Right lobe of liver (tissue), 6 donors: ENCODE measurements around the gene KRTAP10-9. TPM values are rescaled to one million over a fixed set of nuclear protein-coding genes. Genes with fewer than 3 reads are reported as not detected.
"Not testable (repeated sequence)": the region's sequence is repeated elsewhere in the genome, so short reads cannot be mapped to it uniquely, and the experiment has no call there.

Experiments used
- ATAC-seq, 4 donors: fragments of 200-7000 bp; cut with Tn5 transposase; one replicate each; pipeline ENCODE4 v1.9.1; 2020; ENCODE audit warnings: mild to moderate bottlenecking in 4 of 4, moderate library complexity in 4 of 4
- DNase-seq, 3 donors: peaks; one replicate each; pipeline ENCODE4 v3.0.0-alpha.2; 2020
- H3K27ac ChIP-seq, 3 donors: fragments of 200-600 bp; one replicate each; pipeline ENCODE4 v1.8.0; 2022
- H3K27me3 ChIP-seq, 2 donors: fragments of 200-600 bp; one replicate each; pipeline ENCODE4 v1.8.0; 2022
- H3K36me3 ChIP-seq, 4 donors: fragments of 200-600 bp; sonication (generic) in 1 of 4; one replicate each; pipeline versions ENCODE4 v1.5.1 to v1.8.0; 2017 to 2022; ENCODE audit warnings: control low read depth in 1 of 4
- H3K4me1 ChIP-seq, 4 donors: fragments of 200-600 bp; sonication (generic) in 1 of 4; one replicate each; pipeline versions ENCODE4 v1.5.1 to v1.8.0; 2017 to 2022; ENCODE audit warnings: control low read depth in 1 of 4
- H3K4me3 ChIP-seq, 3 donors: fragments of 200-600 bp; one replicate each; pipeline ENCODE4 v1.8.0; 2022
- H3K9me3 ChIP-seq, 4 donors: fragments of 200-600 bp; sonication (generic) in 1 of 4; one replicate each; pipeline versions ENCODE4 v1.5.1 to v1.8.0; 2017 to 2022; ENCODE audit warnings: control low read depth in 1 of 4
- CTCF ChIP-seq, 4 donors: fragments of 200-600 bp in 3 of 4; fragments of 450-650 bp in 1 of 4; IDR thresholded peaks; one replicate each; pipeline versions ENCODE4 v1.5.1 to v1.8.0; 2016 to 2022; ENCODE audit warnings: antibody characterized with exemption in 4 of 4, mild to moderate bottlenecking in 2 of 4
- POLR2A ChIP-seq: fragments of 450-650 bp; IDR thresholded peaks from one replicate; pipeline ENCODE4 v1.6.1; 2017; ENCODE audit warnings: antibody characterized with exemption, mild to moderate bottlenecking
- WGBS: methylation state at CpG from one replicate; pipeline ENCODE4 v1.1.6; 2018; ENCODE audit warnings: low coverage, low lambda C conversion rate; ENCODE audit not compliant: insufficient coverage; ENCODE audit errors: missing lambda C conversion rate; 5-methylcytosine and 5-hydroxymethylcytosine counted together
- intact Hi-C, 2 donors: fragments of 100-400 bp; cut with DNase I; formaldehyde crosslinking; loops; one replicate each; pipeline versions ENCODE4 v1.11.2 to v1.14.1; 2022
- total RNA-seq, 6 experiments: library from RNA; depleted of rRNA in 2 of 6; stranded (reverse); fragments of >200 nt in 2 of 6; fragmentation: NEBNext Ultra II Directional in 3 of 6; extraction: Animal tissue kit (Norgen Biotek cat#: 25700) in 3 of 6; gene quantifications; one replicate each; pipeline versions ENCODE4 v1.1.0 to v1.2.4, GENCODE V29; 2016 to 2023
- donor health status: DM: no; HTN: yes; CAD: no.
- donor health status: DM: no; HTN: no; CAD: no.
- donor health status: DM: no; HTN: no; CAD: no.
- donor health status: DM: no; HTN: yes; CAD: no.
- donor health status: DM: no; HTN: yes; CAD: no.

The KRTAP10-9 gene
- total RNA-seq, 6 experiments from 2014 or later, result not detected

DNA sequence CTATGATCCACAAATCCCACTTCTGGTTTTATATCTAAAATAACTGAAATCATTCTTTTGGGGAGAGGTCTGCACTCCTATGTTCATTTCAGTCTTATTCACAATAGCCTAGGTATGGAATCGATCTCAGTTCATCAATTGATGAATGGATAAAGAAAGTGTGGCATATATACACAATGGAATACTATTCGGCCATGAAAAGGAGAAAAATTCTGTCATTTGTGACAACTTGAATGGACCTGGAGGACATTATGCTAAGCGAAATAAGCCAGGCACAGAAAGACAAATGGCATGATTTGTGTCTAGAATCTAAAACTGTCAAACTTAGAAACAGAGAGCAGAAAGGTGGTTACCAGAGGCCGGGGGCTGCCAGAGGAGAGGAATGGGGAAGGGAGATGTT is 20.4 kb upstream of the KRTAP10-9 start:
- no peaks in the 10 kb centered on the region for H3K36me3 ChIP-seq
- intact Hi-C loops, result no loop called here
- no peaks in the 10 kb centered on the region for H3K9me3 ChIP-seq
- TF ChIP-seq POLR2A (no peak), CTCF (IDR thresholded peaks at IDR 0.05) (no peak)
- WGBS, result 47% methylated on average over 3 of the region's 4 CpGs
- ATAC-seq (no peak), DNase-seq (no peak)
- H3K27ac ChIP-seq, result no peak overlapping the region
- H3K4me1 ChIP-seq, result no peaks in the 10 kb centered on the region
- no peaks in the 10 kb centered on the region for H3K27me3 ChIP-seq
- H3K4me3 ChIP-seq, result no peak overlapping the region

DNA sequence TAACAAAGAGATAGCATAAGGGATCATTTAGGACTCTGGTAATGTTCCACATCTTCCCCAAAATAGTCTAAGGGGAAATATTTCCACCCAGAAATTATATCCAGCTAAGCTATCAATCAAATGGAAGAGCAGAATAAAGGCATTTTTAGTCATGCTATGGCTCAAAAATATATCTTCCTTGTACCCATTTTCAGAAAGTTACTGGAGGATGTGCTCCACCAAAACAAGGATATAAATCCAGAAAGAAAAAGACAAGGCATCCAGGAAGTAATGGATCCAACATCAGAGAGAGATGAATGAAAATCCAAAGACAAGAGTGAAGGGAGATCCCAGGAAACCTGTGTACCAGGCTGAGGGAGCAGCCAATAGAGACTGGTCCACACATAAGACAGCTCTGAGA is 17.7 kb upstream of the KRTAP10-9 start:
- intact Hi-C loops, result no loop called here

DNA sequence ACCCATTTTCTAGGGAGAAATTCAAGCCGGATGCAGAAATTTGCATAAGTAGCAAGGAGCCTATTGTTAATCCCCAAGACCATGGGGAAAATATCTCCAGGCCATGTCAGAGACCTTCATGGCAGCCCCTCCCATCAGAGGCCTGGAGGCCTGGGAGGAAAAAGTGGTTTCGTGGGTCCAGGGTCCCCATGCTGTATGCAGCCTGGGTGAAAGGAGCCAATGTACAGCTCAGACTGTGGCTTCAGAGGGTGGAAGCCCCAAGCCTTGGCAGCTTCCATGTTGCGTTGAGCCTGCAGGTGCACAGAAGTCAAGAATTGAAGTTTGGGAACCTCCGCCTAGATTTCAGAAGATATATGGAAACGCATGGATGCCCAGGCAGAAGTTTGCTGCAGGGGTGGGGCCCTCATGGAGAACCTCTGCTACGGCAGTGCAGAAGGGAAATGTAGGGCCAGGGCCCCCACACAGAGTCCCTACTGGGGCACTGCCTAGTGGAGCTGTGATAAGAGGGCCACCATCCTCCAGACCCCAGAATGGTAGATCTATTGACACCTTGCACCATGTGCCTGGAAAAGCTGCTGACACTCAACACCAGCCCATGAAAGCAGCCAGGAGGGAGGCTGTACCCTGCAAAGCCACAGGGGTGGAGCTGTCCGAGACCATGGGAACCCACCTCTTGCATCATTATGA is 16.6 kb upstream of the KRTAP10-9 start:
- H3K27me3 ChIP-seq, DNase-seq, H3K36me3 ChIP-seq, intact Hi-C loops, H3K9me3 ChIP-seq, H3K4me3 ChIP-seq, H3K27ac ChIP-seq, H3K4me1 ChIP-seq, ATAC-seq: not testable (repeated sequence)
- WGBS, result 96% methylated on average over 4 of the region's 7 CpGs

More for the DNA sequence above, 17.7 kb upstream of the KRTAP10-9 start:
- Histone ChIP-seq H3K9me3 (no peaks in the 10 kb centered on the region), H3K4me1 (no peaks in the 10 kb centered on the region), H3K4me3 (no peak overlapping the region), H3K36me3 (no peaks in the 10 kb centered on the region), H3K27me3 (no peaks in the 10 kb centered on the region), H3K27ac (no peak overlapping the region)
- no peak for ATAC-seq
- no peak for TF ChIP-seq POLR2A
- no peak for TF ChIP-seq CTCF (IDR thresholded peaks at IDR 0.05)
- DNase-seq, result no peak

DNA sequence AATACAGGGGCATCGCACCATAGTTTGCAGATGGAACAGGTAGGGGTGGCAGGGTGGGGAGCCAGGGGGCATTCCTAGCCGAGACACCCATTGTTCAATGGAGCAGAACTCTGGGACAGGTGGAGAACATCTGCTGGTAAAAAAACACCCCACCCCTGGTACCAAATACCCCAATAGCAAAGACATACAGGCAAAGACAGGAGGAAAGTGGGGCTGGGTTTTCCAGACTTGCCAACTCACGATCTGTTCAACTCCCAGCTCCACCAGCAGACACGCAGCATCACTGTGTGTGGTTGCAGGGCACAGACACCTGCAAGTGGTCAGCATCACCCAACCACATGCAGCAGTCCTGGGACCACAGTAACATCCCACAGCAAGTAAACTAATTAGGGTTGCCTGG is 15.3 kb upstream of the KRTAP10-9 start:
- no peak overlapping the region for H3K4me3 ChIP-seq
- H3K36me3 ChIP-seq, result no peaks in the 10 kb centered on the region
- intact Hi-C loops, result no loop called here
- no peaks in the 10 kb centered on the region for H3K4me1 ChIP-seq
- WGBS, result no CpG with 5 or more reads among the region's 4 CpGs
- H3K27me3 ChIP-seq, result no peaks in the 10 kb centered on the region
- no peak overlapping the region for H3K27ac ChIP-seq
- DNase-seq (no peak), ATAC-seq (no peak)
- TF ChIP-seq POLR2A, result no peak
- TF ChIP-seq CTCF (IDR thresholded peaks at IDR 0.05), result no peak
- no peaks in the 10 kb centered on the region for H3K9me3 ChIP-seq

DNA sequence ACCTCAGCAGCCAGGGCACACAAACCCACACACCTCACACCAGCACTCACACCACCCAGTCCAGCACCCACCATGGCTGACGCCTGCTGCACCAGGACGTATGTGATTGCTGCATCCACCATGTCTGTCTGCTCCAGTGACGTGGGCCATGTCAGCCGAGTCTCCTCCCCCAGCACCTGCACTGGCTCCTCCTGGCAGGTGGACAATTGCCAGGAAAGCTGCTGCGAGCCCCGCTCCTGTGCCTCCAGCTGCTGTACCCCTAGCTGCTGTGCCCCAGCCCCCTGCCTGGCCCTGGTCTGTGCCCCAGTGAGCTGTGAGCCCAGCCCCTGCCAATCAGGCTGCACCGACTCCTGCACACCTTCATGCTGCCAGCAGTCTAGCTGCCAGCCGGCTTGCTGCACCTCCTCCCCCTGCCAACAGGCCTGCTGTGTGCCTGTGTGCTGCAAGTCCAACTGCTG is 14.8 kb upstream of the KRTAP10-9 start, which contains the start of gene KRTAP10-8:
TSS of gene KRTAP10-8 (plus strand) at position 51 of the 458 bp plus-strand sequence. CDS start at position 73, 22 bp downstream.
- Histone ChIP-seq H3K4me1 (no peaks in the 10 kb centered on the region), H3K27ac (no peak within 1 kb of the TSS), H3K4me3 (no peak within 1 kb of the TSS), H3K36me3 (no peaks in the 10 kb centered on the region), H3K27me3 (no peaks in the 10 kb centered on the region), H3K9me3 (no peaks in the 10 kb centered on the region)
- ATAC-seq (no peak), DNase-seq (no peak)
- TF ChIP-seq CTCF (IDR thresholded peaks at IDR 0.05), result no peak
- no peak for TF ChIP-seq POLR2A
- no CpG with 5 or more reads among the region's 8 CpGs for WGBS
- intact Hi-C loops, result no loop called here
